GM21737 (cell line): ENCODE measurements around the gene ZFR2.
"Not testable (repeated sequence)": the region's sequence is repeated elsewhere in the genome, so short reads cannot be mapped to it uniquely, and the experiment has no call there.

Experiments used
- ATAC-seq: cut with Tn5 transposase; IDR thresholded peaks from one replicate; pipeline ENCODE4 v1.9.1; 2021; ENCODE audit warnings: mild to moderate bottlenecking, moderate library complexity; ENCODE audit not compliant: unreplicated experiment

The ZFR2 gene

DNA sequence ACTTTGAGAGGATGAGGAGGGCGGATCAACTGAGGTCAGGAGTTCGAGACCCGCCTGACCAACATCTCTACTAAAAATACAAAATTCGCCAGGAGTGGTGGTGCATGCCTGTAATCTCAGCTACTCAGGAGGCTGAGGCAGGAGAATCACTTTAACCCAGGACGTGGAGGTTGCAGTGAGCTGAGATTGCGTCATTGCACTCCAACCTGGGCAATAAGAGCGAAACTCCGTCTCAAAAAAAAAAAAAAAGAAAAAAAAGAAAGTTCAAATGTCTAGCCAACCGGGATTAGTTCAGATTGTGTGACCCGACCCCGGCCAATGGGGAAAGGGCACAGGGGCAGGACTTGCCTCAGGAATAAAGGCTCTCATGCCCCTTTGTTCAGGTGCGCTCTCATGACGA, 5.9 kb upstream of the ZFR2 start:
- ATAC-seq = not testable (repeated sequence)

DNA sequence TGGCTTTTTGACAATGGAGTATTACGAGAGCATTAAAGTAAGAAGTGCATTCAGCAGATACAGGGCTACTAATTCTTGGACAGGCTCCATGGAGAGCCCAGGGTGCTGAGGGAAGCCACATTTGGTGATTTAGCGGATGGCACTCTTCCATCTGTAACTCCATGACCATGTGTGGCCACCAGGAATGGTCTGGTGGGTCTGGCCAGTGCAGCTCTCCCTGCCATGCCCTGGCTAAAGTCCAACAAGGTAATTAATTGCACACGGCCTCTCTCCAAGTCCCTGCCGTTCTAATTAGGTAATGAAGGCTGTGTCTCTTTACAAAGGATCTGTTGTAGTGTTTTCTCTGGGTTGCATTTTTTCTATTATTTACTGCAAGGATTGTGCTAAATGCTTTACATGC, 4.3 kb upstream of the ZFR2 start:
- no peak for ATAC-seq

DNA sequence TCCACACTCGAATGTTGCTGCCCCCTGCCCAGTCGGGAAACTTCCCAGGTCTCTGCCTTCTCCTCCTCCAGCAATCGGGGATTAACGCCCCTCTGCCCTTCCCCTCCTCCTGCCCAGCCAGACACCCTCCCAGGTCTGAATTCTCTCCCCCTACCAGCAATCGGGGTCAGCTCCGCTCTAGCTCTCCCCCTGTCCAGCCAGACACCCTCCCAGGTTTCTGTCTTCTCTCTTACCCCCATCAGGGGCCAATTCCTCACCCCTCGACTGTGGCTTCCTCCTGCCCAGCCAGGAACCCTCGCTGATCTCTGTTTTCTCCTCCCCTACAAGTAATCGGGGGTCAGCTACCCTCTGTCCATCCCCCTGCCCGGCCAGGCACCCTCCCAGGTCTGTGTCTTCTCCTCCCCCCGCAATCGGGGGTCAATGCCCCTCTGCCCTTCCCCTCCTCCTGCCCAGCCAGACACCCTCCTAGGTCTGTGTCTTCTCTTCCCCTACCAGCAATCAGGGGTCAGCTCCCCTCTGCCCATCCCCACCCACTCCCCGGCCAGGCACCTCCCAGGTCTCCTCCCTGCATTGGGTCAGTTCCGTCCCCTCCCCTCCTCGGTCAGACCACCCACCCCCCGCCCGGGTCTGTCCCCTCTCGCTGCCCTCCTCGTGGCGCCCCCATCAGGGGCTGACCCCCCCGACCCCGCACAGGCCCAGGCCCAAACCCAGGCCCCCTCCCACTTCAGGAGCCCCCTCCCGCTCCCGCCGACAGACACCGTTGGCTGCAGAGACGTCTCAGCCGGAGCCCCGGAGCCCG, 668 bp downstream of the ZFR2 start:
- ATAC-seq = no peak

DNA sequence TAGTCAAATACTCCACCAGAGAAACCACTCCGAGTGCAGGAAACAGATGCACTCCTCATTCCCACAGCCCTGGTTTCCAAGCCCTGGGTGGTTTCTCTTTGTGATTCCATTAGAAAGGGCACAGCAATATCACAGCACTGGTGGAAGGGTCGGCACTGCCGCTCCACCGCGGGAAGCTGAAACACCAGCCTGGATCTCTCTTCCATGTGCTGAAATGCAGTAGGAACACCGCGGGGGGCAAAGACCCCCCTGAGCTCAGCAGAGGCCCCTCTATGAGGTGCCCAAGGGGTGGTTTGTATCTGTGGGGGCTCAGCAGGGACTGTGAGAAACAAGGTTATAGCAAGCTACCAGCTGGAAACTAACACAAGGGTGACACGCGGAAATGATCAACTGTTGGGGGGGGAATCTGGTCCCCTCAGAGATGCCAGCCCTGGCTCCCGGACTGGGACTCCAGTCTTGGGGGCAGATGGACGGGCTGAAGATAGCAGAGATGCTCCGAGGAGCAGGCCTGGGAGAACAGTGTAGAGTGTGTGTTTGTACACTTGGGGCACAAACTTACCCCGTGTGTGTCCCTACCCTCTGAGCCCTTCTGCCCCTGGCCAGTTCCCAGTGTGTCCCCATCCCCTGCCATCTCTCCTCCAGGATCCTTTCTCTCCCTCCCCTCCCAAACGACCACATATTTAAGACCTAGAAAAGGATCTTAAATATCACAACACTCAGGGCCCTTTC, 1.8 kb downstream of the ZFR2 start:
- ATAC-seq = no peak

DNA sequence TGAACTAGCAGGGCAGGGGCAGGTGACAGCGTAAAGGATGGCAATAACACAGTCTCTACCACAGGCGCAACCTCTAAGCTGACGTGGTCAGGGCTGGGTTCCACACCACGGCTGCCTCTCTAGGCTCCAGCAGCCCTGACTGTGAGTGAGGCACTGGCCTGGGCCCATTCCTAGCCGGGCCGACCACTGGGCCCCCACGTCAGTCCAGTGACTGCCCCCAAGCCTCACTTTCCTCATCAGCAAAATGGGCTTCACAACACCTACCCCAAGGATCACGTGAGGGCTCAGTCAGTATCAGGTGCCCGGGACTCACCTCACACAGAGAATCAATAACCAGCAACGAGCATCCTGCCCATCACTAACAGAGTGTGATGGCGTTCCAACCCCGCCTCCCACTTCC, 5.2 kb downstream of the ZFR2 start:
- ATAC-seq = no peak

DNA sequence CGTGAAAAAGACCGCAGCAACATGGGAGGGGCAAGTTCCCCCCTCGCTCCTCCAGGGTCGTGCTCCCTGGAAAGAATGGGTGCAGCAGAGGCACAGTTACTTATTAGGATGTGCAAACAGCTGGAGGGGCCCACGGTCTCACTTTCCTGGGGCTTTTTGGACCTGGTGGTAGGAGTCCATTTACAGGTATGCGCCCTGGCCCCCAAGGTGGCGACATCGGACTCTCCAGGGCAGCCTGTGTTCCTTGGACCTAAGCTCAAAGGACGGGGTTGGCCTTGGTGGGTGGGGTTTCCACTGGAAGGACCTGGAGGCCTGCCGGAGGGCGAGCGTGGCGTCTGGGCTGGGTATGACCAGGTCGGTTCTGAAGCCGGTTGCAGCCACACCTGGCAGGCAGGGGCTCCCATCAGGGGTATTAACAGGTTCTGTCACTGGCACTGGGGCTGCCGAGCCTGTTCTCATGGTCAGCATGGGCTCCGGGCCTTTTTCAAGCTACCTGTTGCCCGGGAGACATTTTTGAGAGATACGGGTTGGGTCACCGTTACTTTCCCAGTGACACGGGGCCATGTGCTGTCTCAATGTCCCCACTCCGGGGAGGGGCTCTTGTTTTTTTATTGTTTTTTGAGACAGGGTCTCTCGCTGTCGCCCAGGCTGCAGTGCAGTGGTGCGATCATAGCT, 5.9 kb downstream of the ZFR2 start:
- no peak for ATAC-seq

DNA sequence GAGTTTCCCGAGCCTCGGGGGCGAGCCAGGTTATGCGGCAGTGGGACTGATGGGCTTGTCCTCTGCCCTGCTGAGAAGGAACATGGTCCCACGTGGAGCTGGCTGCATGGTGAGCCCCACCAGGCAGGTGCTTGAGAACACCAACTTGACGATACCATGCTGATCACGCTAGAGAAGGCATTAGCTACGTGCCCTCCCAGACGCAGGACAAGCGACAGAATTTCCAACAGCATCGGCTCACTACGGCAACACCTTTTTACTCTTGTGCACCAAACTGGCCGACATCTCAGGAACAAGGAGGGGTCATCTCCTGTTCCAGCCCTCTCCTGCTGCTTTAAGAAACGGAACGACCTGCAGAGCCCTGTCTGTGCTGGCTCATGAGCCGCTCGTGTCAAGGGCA, 8.3 kb downstream of the ZFR2 start:
- no peak for ATAC-seq

DNA sequence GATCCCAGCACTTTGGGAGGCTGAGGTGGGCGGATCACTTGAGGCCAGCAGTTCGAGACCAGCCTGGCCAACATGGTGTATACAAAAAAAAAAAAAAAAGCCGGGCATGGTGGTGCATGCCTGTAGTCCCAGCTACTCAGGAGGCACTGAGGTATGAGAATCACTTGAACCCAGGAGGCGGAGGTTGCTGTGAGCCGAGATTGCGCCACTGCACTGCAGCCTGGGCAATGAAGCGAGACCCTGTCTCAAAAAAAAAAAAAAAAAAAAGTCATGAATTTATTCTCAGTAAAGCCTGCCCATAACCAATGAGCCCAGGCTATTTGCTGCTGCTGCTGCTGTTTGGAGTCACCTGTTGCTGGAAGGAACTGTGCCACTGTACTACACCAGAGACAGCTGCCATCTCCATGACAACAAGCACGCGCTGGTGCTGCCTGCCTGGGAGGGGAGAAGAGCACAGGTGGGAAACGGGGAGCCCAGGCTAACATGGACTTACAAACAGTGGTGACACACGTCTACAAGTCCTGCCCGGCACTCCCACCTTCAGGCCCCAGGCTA, 11.3 kb downstream of the ZFR2 start:
- ATAC-seq = no peak

DNA sequence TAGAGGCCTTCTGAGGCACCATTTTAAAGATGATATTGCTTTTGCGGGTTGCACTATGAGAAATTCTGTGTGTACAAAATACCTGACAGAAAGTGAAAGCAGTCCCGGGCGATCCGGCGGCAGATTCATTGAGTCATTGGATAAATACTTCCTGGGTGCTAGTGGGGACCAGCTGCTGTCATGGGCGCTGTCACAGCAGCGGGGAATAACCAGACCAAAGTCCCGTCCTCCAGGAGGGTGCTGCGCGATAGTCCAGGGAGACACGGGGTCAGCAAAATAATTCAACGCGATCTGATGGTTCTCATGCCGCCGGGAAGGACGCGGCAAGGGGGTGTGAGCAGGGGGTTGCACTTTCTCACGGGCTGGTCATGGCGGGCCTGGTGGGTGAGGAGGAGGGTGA, 13.5 kb downstream of the ZFR2 start:
- ATAC-seq = no peak

DNA sequence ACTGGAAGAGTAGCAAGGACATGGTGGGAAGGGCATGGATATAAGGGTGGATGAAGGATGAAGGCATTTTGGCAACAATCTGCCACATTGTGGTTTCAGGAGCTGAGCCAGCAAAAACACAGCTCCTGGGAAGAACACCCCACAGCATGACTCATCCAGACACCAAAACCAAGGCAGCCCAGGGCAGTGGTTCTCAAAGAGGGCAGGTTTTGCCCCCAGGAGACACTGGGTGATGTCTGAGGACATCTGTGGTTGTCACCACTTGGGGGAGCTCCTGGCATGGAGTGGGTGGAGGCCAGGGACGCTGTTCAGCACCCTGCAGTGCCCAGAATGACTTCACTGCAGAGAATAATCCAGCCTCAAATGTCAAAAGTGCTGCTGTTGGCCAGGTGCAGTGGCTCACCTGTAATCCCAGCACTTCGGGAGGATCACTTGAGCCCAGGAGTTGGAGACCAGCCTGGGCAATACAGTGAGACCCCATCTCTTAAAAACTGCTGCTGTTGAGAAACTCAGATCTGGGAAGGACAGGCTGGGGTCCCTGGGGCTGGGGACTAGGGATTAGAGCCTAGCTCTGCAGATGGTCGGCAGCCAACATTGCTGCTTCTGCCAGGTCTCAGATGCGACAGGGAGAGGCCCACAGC, 16.1 kb downstream of the ZFR2 start:
- ATAC-seq = no peak

DNA sequence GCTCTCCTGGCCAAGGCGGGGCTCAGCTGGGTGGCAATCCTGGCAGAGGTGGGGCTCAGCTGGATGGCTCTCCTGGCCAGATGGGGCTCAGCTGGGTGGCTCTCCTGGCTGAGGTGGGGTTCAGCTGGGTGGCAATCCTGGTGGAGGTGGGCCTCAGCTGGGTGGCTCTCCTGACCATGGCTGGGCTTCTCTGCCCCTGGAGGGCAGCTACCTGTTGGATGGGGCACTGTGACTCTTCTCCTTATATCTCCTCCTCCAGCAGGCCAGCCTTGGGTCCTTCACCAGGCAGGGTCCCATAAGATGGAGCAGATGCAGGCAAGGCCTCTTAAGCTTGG, 16.7 kb downstream of the ZFR2 start:
- ATAC-seq = no peak

DNA sequence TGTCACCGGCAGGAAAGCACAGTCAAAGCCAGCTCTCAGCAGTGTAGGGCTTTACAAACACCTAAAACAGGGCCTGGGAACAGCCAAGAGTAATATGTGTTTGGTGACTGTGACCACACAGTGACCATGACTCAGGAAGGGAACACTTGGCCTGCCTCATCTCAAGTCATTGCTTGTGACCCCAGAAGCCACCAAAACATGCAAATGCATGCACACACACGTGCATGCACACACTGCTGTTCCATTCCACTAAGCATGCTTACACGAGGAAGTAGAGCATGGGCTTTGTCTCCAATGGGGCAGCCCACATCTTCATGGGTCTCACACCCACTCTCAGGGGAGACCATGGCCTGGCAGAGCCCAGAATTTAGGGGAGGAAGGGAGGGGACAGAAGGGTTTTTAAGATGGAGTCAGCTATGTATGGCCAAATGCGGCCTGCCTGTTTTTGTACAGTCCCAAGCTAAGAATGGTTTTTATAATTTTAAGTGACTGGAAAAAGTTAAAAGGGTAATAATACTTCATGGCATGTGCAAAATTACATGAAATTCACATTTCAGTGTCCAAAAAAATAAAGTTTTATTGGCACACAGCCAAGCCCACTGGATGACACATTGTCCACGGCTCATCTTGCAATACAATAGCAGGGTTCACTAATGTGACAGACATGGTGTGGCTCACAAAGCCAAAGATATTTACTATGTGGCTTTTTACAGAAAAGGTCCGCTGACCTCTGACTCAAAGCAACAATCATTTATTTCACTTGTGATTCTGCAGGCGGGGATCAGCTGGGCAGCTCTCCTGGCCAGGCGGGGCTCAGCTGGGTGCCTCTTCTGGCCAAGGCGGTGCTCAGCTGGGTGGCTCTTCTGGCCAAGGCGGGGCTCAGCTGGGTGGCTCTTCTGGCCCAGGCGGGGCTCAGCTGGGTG, 17.3 kb downstream of the ZFR2 start:
- ATAC-seq = no peak

DNA sequence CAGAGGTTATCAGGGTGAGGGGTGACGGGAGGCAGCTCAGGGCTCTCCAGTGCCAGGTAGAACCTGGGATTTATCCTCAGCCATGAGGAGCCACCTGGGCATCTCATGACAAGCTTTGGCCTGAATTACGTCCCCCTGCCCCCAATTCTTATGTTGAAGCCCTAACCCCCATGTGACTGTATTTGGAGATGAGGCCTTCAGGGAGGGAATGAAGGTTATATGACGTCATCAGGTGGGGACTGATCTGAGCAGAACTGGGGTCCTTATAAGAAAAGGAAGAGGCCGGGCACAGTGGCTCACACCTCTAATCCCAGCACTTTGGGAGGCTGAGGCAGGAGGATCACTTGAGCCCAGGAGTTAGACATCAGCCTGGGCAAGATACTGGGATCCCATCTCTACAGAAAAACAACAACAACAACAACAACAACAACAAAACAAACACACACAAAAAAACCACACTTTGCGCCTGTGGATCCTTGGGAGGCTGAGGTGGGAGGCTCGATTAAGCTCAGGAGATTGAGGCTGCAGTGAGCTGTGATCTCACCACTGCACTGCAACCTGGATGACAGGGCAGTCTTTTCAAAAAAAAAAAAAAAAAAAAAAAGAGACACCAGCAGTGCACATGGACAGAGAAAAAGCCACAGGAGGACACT, 18.4 kb downstream of the ZFR2 start:
- ATAC-seq = no peak

DNA sequence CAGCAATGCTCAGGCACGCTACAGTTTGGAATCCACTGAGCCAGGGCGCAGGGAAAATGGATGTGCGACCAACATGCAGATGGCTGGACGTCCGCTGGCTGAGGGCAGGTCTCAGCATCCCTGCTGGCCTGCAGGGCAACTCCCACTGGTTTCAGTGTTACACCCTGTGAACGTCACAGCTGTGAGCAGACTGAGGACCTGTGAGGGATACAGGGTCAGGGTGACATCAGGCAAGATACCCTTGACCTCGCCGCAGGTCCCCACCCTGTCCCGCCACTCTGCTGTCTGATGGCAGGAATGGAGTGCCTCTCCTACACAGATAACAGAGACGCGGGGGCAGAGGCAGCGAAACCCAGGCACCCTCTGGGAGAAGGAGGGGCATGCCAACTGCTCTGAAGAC, 19.1 kb downstream of the ZFR2 start:
- ATAC-seq = no peak

DNA sequence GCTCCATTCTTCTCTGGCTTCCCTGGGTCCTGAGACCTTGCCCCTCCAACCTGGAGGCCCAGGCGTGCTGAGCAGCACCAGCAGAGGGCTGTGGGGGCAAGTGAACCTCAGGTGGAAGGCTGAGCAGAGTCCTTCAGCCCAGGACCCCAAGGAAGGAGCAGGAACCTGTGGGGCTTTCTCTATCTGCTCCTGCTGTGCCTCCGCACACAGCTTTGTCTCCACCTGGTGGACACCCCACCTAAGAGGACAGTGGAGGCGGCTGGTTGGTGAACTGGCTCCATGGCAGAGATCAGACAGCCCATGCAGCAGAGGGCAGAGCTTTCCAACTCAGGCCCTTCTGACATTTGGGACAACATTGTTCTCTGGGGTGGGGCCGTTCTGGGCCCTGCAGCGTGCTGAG, 19.7 kb downstream of the ZFR2 start:
- no peak for ATAC-seq

DNA sequence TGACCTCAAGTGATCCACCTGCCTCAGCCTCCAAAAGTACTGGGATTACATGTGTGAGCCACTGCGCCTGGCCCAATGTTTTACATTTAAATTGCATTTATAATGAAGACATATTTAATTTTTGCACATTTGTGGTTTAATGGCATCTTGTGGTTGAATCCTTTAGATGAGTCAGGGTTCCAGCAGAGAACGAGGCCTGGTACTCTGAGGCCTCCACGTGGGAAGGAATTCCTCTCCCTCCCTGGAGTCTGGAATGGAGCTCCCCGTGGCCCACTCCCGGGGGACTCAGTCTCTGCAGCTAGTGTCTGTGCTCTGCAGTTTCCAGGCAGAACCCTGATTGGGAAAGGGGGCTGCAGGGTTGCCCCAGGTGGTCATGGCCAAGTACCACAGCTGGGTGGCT, 24.2 kb downstream of the ZFR2 start:
- ATAC-seq = no peak

DNA sequence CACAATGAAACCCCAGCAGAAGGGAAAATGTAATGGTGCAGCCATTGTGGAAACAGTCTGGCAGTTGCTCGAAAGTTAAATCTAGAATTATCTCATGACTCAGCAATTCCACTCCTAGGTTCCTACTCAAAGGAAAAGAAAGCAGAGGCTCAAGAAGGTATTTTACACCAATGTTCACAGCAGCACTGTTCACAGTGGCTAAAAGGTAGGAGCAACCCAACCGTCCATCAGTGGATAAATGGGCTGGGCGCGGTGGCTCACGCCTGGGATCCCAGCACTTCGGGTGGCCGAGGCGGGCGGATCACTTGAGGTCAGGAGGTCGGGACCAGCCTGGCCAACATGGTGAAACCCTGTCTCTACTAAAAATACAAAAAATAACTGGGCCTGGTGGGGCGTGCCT, 25.9 kb downstream of the ZFR2 start:
- ATAC-seq = no peak

DNA sequence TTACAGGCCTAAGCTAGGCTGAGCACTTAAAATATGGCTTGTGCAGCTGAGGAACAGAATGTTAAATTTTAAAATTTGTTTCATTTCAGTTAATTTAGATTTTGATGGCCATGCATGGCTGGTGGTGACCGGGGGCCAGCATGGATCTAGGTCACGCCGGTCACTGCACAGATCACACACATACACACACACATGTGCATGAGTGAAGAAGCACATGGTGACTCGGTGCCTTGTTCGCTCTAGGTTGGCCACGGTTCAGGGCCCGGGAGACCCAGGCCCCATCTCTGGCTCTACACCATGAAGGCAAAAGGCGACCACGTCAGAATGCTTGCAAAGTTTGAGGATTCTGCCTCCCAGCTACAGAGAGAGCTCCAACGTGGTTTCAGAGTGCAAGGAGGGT, 28.0 kb downstream of the ZFR2 start:
- no peak for ATAC-seq

DNA sequence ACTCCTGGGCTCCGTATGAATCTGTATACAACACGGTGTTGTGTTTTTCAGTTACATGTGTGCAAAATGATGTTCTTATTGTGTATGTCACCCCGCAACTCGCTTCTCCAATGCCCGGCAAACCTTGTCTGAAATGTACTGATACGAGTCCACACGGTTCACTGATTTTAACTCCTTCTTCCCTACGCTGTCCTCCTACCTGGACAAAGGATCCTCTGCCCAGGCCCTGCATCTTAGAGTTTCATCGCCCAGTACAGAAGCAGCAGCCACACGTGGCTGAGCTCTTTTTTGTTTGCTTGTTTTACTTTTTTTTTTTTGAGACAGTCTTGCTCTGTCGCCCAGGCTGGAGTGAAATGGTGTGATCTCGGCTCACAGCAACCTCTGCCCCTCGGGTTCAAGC, 28.9 kb downstream of the ZFR2 start:
- ATAC-seq = no peak

DNA sequence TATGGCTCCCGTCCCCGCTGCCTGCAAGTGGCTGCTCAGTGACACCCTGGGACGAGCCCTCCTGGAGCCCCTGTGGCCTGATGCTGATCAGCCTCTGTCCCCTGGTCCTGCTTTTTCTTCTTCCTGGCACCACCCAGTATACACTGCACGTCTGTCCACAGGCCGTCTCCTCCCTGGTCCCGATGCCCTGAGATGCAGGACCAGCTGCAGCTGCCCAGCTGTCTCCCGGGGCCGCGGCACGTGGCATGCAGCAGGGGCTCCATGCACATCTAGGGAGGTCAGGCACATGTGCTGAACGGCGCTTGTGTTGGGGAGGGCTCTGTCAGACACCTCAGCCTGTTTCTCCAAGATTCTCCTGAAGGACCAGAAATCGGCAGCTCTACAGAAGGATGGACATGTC, 30.2 kb downstream of the ZFR2 start:
- ATAC-seq = no peak
